GM18858 (cell line): ENCODE results near the gene NDE1.
"Not testable (repeated sequence)": the region's sequence is repeated elsewhere in the genome, so short reads cannot be mapped to it uniquely, and the experiment has no call there.

Experiments used
- ATAC-seq: cut with Tn5 transposase; IDR thresholded peaks from one replicate; pipeline ENCODE4 v1.9.1; 2021; ENCODE audit not compliant: unreplicated experiment

Gene NDE1

GRCh38 chr16:15692508-15692907 lies 42.5 kb downstream of the NDE1 start:
- not testable (repeated sequence) for ATAC-seq

DNA sequence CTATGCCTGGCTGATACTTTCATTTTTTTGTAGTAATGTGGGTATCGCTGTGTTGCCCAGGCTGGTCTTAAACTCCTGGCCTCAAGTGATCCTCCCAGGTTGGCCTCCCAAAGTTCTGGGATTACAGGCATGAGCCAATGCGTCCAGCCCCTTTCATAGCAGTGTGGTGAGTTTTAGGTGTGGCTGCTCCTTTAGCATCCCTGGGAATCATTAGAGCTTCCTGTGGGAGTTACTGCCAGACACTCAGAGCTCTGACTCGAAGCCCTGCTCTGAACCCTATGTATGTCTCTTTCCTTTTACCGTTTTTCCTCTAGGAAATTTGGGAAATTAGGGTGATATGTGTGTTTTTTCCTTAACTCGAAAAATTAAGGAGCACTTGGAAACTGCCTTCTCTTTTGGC lies 44.5 kb downstream of the NDE1 start:
- ATAC-seq = no peak

DNA sequence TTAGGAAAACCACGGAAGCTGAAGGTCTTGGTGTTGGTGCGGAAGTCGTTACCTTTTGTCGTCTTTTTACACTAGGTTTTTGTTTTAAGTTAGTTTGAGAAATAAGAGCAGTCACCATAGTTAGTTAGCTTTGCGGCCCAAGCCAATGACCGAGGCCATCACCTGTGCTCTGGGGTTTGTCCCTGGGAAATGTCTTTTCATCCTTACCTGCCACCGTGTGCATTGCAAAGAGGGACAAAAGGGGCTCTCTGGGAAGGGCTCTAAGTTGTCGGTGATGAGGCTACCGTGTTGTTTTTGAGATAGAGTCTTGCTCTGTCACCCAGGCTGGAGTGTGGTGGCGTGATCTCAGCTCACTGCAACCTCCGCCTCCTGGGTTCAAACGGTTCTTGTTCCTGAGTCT lies 49.8 kb downstream of the NDE1 start:
- ATAC-seq = no peak

DNA sequence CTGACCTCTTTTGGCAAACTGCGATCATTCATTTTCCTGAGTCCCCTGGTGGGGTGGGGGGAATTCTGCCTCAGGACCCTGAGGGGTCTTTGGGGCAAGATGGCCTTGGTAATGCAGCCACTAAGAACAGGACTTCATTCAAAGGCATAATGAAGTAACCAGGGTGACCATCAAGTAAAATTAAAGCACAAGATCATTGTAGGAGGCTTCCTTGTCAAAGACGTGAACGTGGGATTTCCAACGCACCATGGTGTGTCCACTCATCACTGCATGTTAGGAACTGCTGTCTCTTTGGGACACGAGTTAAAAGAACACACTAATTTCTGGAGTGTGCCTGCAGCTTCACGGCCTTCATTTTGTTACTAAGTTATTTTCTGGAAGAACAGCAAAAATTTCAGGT lies 51.3 kb downstream of the NDE1 start:
- no peak for ATAC-seq

GRCh38 chr16:15701975-15702970 lies 52.2 kb downstream of the NDE1 start:
- ATAC-seq = no peak

- ATAC-seq = no peak
Measured at GRCh38 chr16:15703029-15703736, 53.1 kb downstream of the NDE1 start.

DNA sequence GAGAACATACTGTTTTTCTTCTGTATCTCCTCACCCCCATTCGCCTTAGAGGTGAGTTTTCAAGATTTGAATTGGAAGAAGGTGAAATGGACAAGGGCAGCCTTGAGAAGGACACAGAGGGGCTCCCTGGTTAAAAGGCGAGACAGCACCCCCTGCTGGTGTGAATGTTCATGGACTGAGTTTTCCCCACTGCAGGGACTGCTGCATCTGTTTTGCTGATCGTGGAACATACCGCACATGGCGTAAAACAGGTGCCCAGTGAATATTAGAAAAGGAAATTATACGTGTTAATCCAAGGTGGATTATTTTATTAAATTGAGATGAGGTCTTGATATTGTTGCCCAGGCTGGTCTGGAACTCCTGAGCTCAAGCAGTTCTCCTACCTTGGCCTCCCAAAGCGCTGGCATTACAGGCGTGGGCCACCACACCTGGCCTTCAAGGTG lies 54.5 kb downstream of the NDE1 start:
- ATAC-seq = no peak

DNA sequence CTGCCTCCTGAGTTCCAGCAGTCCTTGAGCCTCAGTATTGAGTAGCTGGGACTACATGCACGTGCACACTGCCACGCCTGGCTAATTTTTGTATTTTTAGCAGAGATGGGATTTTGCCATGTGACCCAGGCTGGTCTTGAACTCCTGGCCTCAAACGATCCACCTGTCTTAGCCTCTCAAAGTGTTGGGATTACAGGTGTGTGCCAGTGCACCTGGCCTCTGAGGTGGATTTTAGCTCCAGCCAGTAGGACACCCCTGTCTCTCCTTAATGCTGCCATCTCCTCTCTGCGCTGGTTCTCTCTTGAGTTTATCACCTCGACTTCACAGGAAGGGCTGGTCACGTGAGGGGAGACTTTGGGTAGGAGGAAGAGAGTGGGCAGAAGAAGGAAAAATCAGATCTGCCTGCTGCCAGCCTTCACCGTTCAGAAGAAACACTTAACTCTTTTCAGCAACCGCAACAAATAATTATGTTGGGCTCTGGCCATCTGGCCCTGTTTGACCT lies 55.1 kb downstream of the NDE1 start:
- ATAC-seq = no peak

DNA sequence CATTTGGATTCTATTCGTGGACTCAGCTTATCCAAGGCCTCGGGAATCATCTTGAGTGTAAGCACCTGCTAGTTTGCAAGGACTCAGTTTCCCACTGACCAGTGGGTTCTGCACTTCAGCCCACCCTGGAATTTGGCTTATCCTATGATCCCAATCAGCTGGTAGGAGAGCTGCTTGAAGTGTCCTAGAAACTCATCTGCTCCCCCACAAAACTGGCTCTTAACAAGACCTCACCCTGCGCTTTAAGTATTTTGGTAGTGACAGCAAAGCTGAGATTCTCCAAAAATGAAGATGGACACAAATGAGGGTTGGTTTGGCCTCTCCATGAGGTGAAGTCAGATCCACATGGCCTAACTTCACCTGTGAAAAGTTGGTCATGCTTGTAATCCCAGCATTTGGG lies 57.3 kb downstream of the NDE1 start:
- ATAC-seq = no peak

GRCh38 chr16:15708096-15708495 lies 58.1 kb downstream of the NDE1 start:
- no peak for ATAC-seq

- no peak for ATAC-seq
Measured at GRCh38 chr16:15708997-15709396, 59.0 kb downstream of the NDE1 start.

DNA sequence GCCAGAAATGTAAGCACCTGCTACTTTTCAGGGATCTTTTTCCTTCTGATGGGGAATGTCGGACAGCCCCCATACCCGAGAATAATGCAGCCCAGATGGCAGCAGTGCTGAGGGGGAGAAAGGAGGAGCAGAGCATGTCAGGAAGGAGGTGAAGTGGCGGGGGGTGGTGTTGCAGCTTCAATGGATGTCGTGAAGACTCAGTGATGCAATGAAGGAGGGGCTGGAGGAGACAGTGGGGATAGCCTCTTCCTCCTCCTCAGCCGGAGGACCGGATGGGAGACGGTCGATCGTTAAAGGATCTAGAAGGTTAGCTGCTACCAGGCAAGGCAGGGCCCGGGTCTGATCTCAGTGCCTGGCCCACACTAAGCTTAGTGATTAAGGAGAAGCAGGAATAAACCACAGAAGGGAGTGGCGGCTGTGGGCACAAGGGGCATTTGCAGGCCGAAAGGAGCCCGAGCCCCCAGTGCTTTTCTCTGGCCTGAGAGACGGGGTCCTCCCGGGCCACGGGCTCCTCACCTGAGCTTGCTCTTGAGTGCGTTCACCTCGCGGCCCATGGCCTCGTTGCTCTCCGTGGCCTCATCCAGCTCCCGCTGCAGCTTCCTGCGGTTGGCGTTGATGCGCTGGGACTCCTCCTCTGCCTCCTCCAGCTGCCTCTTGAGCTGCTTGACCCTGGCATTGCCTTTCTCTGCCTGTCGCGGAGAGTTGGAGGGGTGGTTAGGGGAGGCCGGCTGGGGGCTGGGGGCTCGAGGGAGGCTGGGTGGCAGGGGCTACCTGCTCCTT lies 64.5 kb downstream of the NDE1 start:
- no peak for ATAC-seq

DNA sequence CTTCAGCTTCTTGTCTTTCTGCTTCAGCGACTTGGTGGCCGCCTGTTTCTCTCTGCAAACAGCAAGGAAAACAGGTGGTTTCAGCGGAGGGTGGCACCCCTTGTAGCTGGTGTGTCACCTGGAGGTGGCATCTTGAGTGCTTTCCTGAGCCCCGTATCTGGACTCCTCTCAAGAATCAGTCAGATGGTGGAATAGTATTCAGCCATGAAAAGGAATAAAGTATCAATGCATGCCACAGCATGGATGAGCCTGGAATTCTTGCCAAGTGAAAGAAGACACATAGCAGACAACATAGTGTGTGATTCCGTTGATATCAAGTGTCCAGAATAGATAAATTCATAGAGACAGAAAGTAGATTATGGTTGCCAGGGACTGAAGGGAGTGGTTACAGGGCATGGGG lies 65.2 kb downstream of the NDE1 start:
- ATAC-seq = no peak

- ATAC-seq = no peak
Measured at GRCh38 chr16:15716694-15717447, 66.8 kb downstream of the NDE1 start.

GRCh38 chr16:15721018-15721417 lies 71.0 kb downstream of the NDE1 start:
- no peak for ATAC-seq

GRCh38 chr16:15723808-15724207 lies 73.8 kb downstream of the NDE1 start:
- ATAC-seq = no peak

GRCh38 chr16:15725641-15726240 lies 75.7 kb downstream of the NDE1 start:
- no peak for ATAC-seq

DNA sequence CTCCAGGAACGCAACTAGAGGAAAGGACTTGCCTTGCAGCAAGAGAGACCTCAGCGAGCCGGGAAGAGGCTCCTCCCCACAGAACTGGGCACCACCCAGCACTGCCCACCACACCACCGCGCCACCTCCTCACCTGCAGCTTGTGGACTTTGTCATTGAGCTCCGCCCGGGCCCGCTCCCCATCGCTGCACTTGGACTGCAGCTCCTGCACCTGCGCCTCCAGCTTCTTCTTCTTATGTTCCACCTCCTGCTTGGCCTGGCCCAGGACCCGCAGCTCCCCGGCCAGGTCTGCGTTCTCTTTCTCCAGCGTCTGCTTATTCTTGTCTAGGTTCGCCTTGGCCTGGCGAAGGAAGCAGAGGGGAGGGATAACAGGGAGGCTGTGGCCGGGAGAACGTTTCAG lies 76.7 kb downstream of the NDE1 start:
- ATAC-seq = no peak

DNA sequence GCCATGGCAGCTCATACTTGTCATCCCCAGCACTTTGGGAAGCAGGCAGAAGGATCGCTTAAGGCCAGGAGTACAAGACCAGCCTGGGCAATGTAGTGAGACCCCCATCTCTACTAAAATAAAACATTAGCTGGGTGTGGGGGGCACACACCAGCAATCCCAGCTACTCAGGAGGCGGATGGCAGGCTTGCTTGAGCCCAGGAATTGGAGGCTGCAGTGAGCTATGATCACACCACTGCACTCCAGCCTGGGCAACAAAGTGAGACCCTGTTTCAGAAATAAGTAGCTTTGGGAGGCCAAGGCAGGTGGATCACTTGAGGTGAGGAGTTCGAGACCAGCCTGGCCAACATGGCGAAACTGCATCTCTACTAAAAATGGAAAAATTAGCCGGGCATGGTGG lies 77.7 kb downstream of the NDE1 start:
- not testable (repeated sequence) for ATAC-seq

DNA sequence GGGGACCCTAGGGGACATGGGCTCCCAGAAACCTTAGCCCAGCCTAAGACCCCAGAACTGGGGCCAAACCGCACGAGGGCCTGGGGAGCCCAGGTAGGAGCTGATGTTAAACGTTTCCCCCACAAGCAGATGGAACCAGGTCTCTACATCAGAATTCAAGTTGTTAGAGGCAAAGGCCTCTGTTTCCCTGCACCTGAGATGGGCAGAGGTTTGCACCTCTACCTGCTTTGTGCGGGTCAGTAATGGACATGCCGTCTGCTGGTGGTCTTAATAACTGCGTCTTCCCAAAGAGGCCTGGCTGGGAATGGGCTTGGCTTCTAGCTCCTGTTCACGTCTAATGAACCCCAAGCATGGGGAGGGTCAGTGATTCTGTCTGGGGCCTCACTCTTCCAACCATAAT lies 79.1 kb downstream of the NDE1 start:
- ATAC-seq = no peak
